PC-9 (cell line): ENCODE results near the gene SYT11. TPM values are rescaled to one million over a fixed set of nuclear protein-coding genes. Genes with fewer than 3 reads are reported as not detected.

Source experiments
- BruUV-seq: library from RNA; stranded (reverse); fragments of 400-500 nt; replicated peaks from 2 replicates; lab custom pipeline; 2021; lab: Mats Ljungman, UMichigan
- CTCF ChIA-PET: fragments of 300-600 bp; sonication (Branson Sonifier 250); formaldehyde crosslinking; loops from one replicate; lab custom pipeline; 2022; ENCODE audit warnings: antibody characterized with exemption; lab: Charles Lee
- POLR2A ChIA-PET: fragments of 300-600 bp; sonication (Branson Sonifier 250); formaldehyde crosslinking; loops from one replicate; lab custom pipeline; 2022; ENCODE audit warnings: antibody characterized with exemption; ENCODE audit not compliant: unreplicated experiment; lab: Charles Lee
- DNase-seq, 2 experiments: peaks; one replicate each; pipeline versions ENCODE4 v3.0.0 to v3.0.0-alpha.2; 2015 to 2022; ENCODE audit warnings: mixed read lengths in 1 of 2
- H2AFZ ChIP-seq: fragments of 200-600 bp; sonication (generic); 2 replicates; pipeline ENCODE4 v1.8.1; 2017; ENCODE audit warnings: antibody characterized with exemption
- H3F3A ChIP-seq: fragments of 200-600 bp; sonication (generic); 2 replicates; pipeline ENCODE4 v1.8.1; 2017; ENCODE audit warnings: antibody characterized with exemption, mild to moderate bottlenecking, low read depth; ENCODE audit not compliant: insufficient read depth
- H3K27ac ChIP-seq: fragments of 200-600 bp; sonication (generic); 2 replicates; pipeline ENCODE4 v1.6.1; 2016; ENCODE audit warnings: mixed run types
- H3K27me3 ChIP-seq: fragments of 200-600 bp; sonication (generic); 2 replicates; pipeline ENCODE4 v1.6.1; 2016; ENCODE audit warnings: low read depth, mixed run types; ENCODE audit not compliant: insufficient read depth
- H3K36me3 ChIP-seq: fragments of 200-600 bp; sonication (generic); 2 replicates; pipeline ENCODE4 v1.6.1; 2016; ENCODE audit warnings: low read depth, mixed run types
- H3K4me1 ChIP-seq: fragments of 200-600 bp; sonication (generic); replicated peaks from 2 replicates; pipeline ENCODE4 v1.6.1; 2016; ENCODE audit warnings: mixed run types; ENCODE audit not compliant: insufficient read depth
- H3K4me2 ChIP-seq: fragments of 200-600 bp; sonication (generic); 2 replicates; pipeline ENCODE4 v1.6.1; 2017; ENCODE audit warnings: mixed run types
- H3K4me3 ChIP-seq: fragments of 200-600 bp; sonication (generic); 2 replicates; pipeline ENCODE4 v1.6.1; 2016; ENCODE audit warnings: mixed run types
- H3K79me2 ChIP-seq: fragments of 200-600 bp; sonication (generic); 2 replicates; pipeline ENCODE4 v1.6.1; 2017; ENCODE audit warnings: low read depth, mixed run types
- H3K9me2 ChIP-seq: fragments of 200-600 bp; sonication (generic); 2 replicates; pipeline ENCODE4 v1.8.1; 2017; ENCODE audit warnings: mild to moderate bottlenecking; ENCODE audit not compliant: insufficient read depth
- H3K9me3 ChIP-seq: fragments of 200-600 bp; sonication (generic); 2 replicates; pipeline ENCODE4 v1.8.1; 2016; ENCODE audit warnings: low read depth; ENCODE audit not compliant: insufficient read depth
- H4K20me1 ChIP-seq: fragments of 200-600 bp; sonication (generic); 2 replicates; pipeline ENCODE4 v1.8.1; 2017; ENCODE audit not compliant: insufficient read depth
- CTCF ChIP-seq: fragments of 200-600 bp; sonication (generic); conservative IDR thresholded peaks from 2 replicates; pipeline ENCODE4 v1.6.1; 2017; ENCODE audit warnings: mixed run types, antibody characterized with exemption, mild to moderate bottlenecking, moderate library complexity
- EZH2 ChIP-seq: fragments of 200-600 bp; sonication (generic); IDR thresholded peaks from 2 replicates; pipeline ENCODE4 v1.8.0; 2017; ENCODE audit warnings: antibody characterized with exemption, low read depth
- intact Hi-C: fragments of 100-400 bp; cut with micrococcal nuclease; formaldehyde crosslinking; loops from one replicate; pipeline ENCODE4 v1.10.0; 2022; ENCODE audit not compliant: unreplicated experiment
- total RNA-seq: library from RNA; stranded (reverse); gene quantifications from 2 replicates; pipeline ENCODE4 v1.2.3, GENCODE V29; 2021

The SYT11 gene
- total RNA-seq, 1 experiment from 2014 or later: 0.09 TPM

- peak overlapping the region; percentile 51; the same call in 1 of the 2 replicates for H3K4me3 ChIP-seq
- peak overlapping the region; percentile 50 for H2AFZ ChIP-seq
- intact Hi-C loops: loop anchor here (1.0 to 5.0 kb wide), 2 partner anchors 34 to 53 kb away; partner anchors contain the start of gene RIT1
- BruUV-seq: no TSS peak
- H3F3A ChIP-seq: peaks cover 37% of the 10 kb centered on the region
- H3K4me1 ChIP-seq: peaks cover 18% of the 10 kb centered on the region
- H3K4me2 ChIP-seq: peak overlapping the region; percentile 90
- no peaks in the 10 kb centered on the region for H3K9me2 ChIP-seq
- no peaks in the 10 kb centered on the region for H3K9me3 ChIP-seq
- ChIA-PET CTCF (no interaction called here), POLR2A (no interaction called here)
- H3K27me3 ChIP-seq: peaks cover 15% of the 10 kb centered on the region; the same call in 1 of the 2 replicates
- TF ChIP-seq EZH2 (no peak), CTCF (no peak)
- H3K27ac ChIP-seq: peak overlapping the region; percentile 56
- no peaks in the 10 kb centered on the region for H4K20me1 ChIP-seq
- peak in 1 of 2 experiments; percentile 69 for DNase-seq
- peaks cover 29% of the 10 kb centered on the region for H3K79me2 ChIP-seq
- H3K36me3 ChIP-seq: peaks cover 15% of the 10 kb centered on the region; the same call in 1 of the 2 replicates
Observed at GRCh38 chr1:155858800-155859233, 550 bp upstream of the SYT11 start.

GRCh38 chr1:155859881-155860871 lies 809 bp downstream of the SYT11 start:
- ChIA-PET POLR2A (interaction anchor here (0.5 kb wide), 1 partner anchor 65 kb away, joined by 3 read pairs; no protein-coding TSS in a partner anchor), CTCF (no interaction called here)
- Histone ChIP-seq H4K20me1 (no peaks in the 10 kb centered on the region), H3K27ac (no peak overlapping the region), H3K9me2 (no peaks in the 10 kb centered on the region), H3K36me3 (peaks cover 5% of the 10 kb centered on the region; the same call in 1 of the 2 replicates), H3K27me3 (peaks cover 15% of the 10 kb centered on the region; the same call in 1 of the 2 replicates), H3K9me3 (no peaks in the 10 kb centered on the region), H2AFZ (no peak overlapping the region), H3K4me3 (no peak overlapping the region), H3K4me1 (peaks cover 18% of the 10 kb centered on the region), H3K79me2 (peaks cover 22% of the 10 kb centered on the region), H3F3A (peaks cover 30% of the 10 kb centered on the region), H3K4me2 (no peak overlapping the region)
- TF ChIP-seq CTCF (no peak), EZH2 (no peak)
- DNase-seq: no peak
- no TSS peak for BruUV-seq
- intact Hi-C loops: loop anchor here (1.0 to 5.0 kb wide), 2 partner anchors 33 to 52 kb away; partner anchors contain the start of gene RIT1

GRCh38 chr1:155860970-155861510 lies 1.7 kb downstream of the SYT11 start:
- Histone ChIP-seq H3K9me2 (no peaks in the 10 kb centered on the region), H3K4me3 (no peak overlapping the region), H3K9me3 (no peaks in the 10 kb centered on the region), H3K4me1 (peaks cover 16% of the 10 kb centered on the region), H4K20me1 (no peaks in the 10 kb centered on the region), H2AFZ (no peak overlapping the region), H3K4me2 (no peak overlapping the region), H3F3A (peaks cover 28% of the 10 kb centered on the region), H3K79me2 (peaks cover 14% of the 10 kb centered on the region), H3K36me3 (no peaks in the 10 kb centered on the region), H3K27ac (no peak overlapping the region), H3K27me3 (peaks cover 15% of the 10 kb centered on the region; the same call in 1 of the 2 replicates)
- ChIA-PET CTCF (no interaction called here), POLR2A (no interaction called here)
- no peak for DNase-seq
- no peak for TF ChIP-seq CTCF
- no peak for TF ChIP-seq EZH2
- no TSS peak for BruUV-seq
- intact Hi-C loops: no loop called here
